KMS-11 (cell line): ENCODE results near the gene EME1.
"Not testable (repeated sequence)": the region's sequence is repeated elsewhere in the genome, so short reads cannot be mapped to it uniquely, and the experiment has no call there.

ENCODE experiments used
- H2AFZ ChIP-seq: fragments of 200-600 bp; sonication (generic); 2 replicates; pipeline ENCODE4 v1.6.1; 2016; ENCODE audit warnings: antibody characterized with exemption, mixed run types, low read depth
- H3K27ac ChIP-seq: fragments of 200-600 bp; sonication (generic); 2 replicates; pipeline ENCODE4 v1.6.1; 2016; ENCODE audit warnings: mild to moderate bottlenecking, mixed run types
- H3K27me3 ChIP-seq: fragments of 200-600 bp; sonication (generic); 2 replicates; pipeline ENCODE4 v1.6.1; 2017; ENCODE audit warnings: mild to moderate bottlenecking, low read depth, mixed run types, moderate library complexity; ENCODE audit not compliant: insufficient read depth
- H3K36me3 ChIP-seq: fragments of 200-600 bp; sonication (generic); 2 replicates; pipeline ENCODE4 v1.6.1; 2017; ENCODE audit warnings: mild to moderate bottlenecking, mixed run types; ENCODE audit not compliant: insufficient read depth
- H3K4me1 ChIP-seq: fragments of 200-600 bp; sonication (generic); 2 replicates; pipeline ENCODE4 v1.6.1; 2016; ENCODE audit warnings: mild to moderate bottlenecking, low read depth, mixed run types; ENCODE audit not compliant: poor library complexity, severe bottlenecking
- H3K4me2 ChIP-seq: fragments of 200-600 bp; sonication (generic); 2 replicates; pipeline ENCODE4 v1.7.0; 2016; ENCODE audit warnings: mild to moderate bottlenecking, mixed run types
- H3K4me3 ChIP-seq: fragments of 200-600 bp; sonication (generic); IDR thresholded peaks from 2 replicates; pipeline ENCODE4 v1.6.1; 2017; ENCODE audit warnings: low read depth, low read length, mixed read lengths; ENCODE audit not compliant: insufficient read depth
- H3K79me2 ChIP-seq: fragments of 200-600 bp; sonication (generic); 2 replicates; pipeline ENCODE4 v1.6.1; 2016; ENCODE audit warnings: low read depth, mixed run types; ENCODE audit not compliant: insufficient read depth
- H3K9ac ChIP-seq: fragments of 200-600 bp; sonication (generic); 2 replicates; pipeline ENCODE4 v1.6.1; 2016; ENCODE audit warnings: mild to moderate bottlenecking, mixed run types
- H4K20me1 ChIP-seq: fragments of 200-600 bp; sonication (generic); 2 replicates; pipeline ENCODE4 v1.6.1; 2016; ENCODE audit warnings: mild to moderate bottlenecking, mixed run types; ENCODE audit not compliant: insufficient read depth
- CTCF ChIP-seq: fragments of 200-600 bp; sonication (generic); conservative IDR thresholded peaks from 2 replicates; pipeline ENCODE4 v1.6.1; 2017; ENCODE audit warnings: low read depth, mild to moderate bottlenecking, antibody characterized with exemption, low read length, moderate library complexity, mixed read lengths

Gene EME1

GRCh38 chr17:50396261-50397110, 23.5 kb downstream of the EME1 start:
- Histone ChIP-seq H3K27ac (peak overlapping the region; percentile 76), H3K9ac (peak overlapping the region; percentile 95), H3K79me2 (peaks cover 44% of the 10 kb centered on the region)

GRCh38 chr17:50397111-50397918, 24.3 kb downstream of the EME1 start, which contains the start of gene LRRC59:
TSS of gene LRRC59 (minus strand) at chr17:50397523. CDS start at chr17:50397317, 206 bp downstream.
- no peaks in the 10 kb centered on the region for H3K27me3 ChIP-seq
- peaks cover 44% of the 10 kb centered on the region for H3K79me2 ChIP-seq
- peaks cover 18% of the 10 kb centered on the region for H4K20me1 ChIP-seq
- H3K27ac ChIP-seq: peak within 1 kb of the TSS; percentile 76
- H3K9ac ChIP-seq: peak within 1 kb of the TSS; percentile 95
- peaks cover 11% of the 10 kb centered on the region for H3K4me1 ChIP-seq
- peak within 1 kb of the TSS; percentile 87 for H2AFZ ChIP-seq
- peak; percentile 87 for TF ChIP-seq CTCF
- no peak within 1 kb of the TSS for H3K4me3 ChIP-seq
- peak within 1 kb of the TSS; percentile 98 for H3K4me2 ChIP-seq
- H3K36me3 ChIP-seq: peaks cover 23% of the 10 kb centered on the region

More at GRCh38 chr17:50396261-50397110, 23.5 kb downstream of the EME1 start:
- no peak for TF ChIP-seq CTCF
- Histone ChIP-seq H4K20me1 (peaks cover 18% of the 10 kb centered on the region), H3K4me3 (no peak overlapping the region), H3K27me3 (no peaks in the 10 kb centered on the region), H3K4me1 (peaks cover 11% of the 10 kb centered on the region), H2AFZ (peak overlapping the region; percentile 87; the same call in 1 of the 2 replicates), H3K36me3 (peaks cover 31% of the 10 kb centered on the region), H3K4me2 (peak overlapping the region; percentile 98)

GRCh38 chr17:50397919-50398285, 24.9 kb downstream of the EME1 start:
- Histone ChIP-seq H3K36me3 (peaks cover 18% of the 10 kb centered on the region; the same call in 1 of the 2 replicates), H3K4me1 (peaks cover 11% of the 10 kb centered on the region), H3K27me3 (no peaks in the 10 kb centered on the region), H3K4me2 (peak overlapping the region; percentile 44), H3K4me3 (no peak overlapping the region), H4K20me1 (peaks cover 18% of the 10 kb centered on the region), H3K79me2 (peaks cover 44% of the 10 kb centered on the region), H2AFZ (peak overlapping the region; percentile 87), H3K27ac (no peak overlapping the region), H3K9ac (peak overlapping the region; percentile 95; the same call in 1 of the 2 replicates)
- TF ChIP-seq CTCF: no peak

GRCh38 chr17:50398672-50399071, 25.6 kb downstream of the EME1 start:
- H3K4me3 ChIP-seq, H2AFZ ChIP-seq, H3K9ac ChIP-seq, H3K27me3 ChIP-seq, H3K27ac ChIP-seq, H3K4me2 ChIP-seq: not testable (repeated sequence)
- Histone ChIP-seq H3K79me2 (peaks cover 36% of the 10 kb centered on the region), H3K36me3 (peaks cover 11% of the 10 kb centered on the region; the same call in 1 of the 2 replicates), H3K4me1 (peaks cover 11% of the 10 kb centered on the region), H4K20me1 (peaks cover 11% of the 10 kb centered on the region)

GRCh38 chr17:50399591-50399990, 26.6 kb downstream of the EME1 start:
- H2AFZ ChIP-seq, H4K20me1 ChIP-seq, H3K4me2 ChIP-seq, H3K36me3 ChIP-seq, H3K4me3 ChIP-seq, H3K27me3 ChIP-seq, H3K27ac ChIP-seq, H3K9ac ChIP-seq: not testable (repeated sequence)
- H3K79me2 ChIP-seq: peaks cover 27% of the 10 kb centered on the region
- peaks cover 11% of the 10 kb centered on the region for H3K4me1 ChIP-seq

- not testable (repeated sequence) for H3K27me3 ChIP-seq, H3K4me1 ChIP-seq, H2AFZ ChIP-seq, H3K9ac ChIP-seq, H3K36me3 ChIP-seq, H3K79me2 ChIP-seq, H4K20me1 ChIP-seq, H3K4me3 ChIP-seq, H3K4me2 ChIP-seq, H3K27ac ChIP-seq
These were observed 32.3 kb downstream of the EME1 start for GRCh38 chr17:50405351-50405750.
